Measurements from ENCODE around the gene HOXD3. TPM values are rescaled to one million over a fixed set of nuclear protein-coding genes. Genes with fewer than 3 reads are reported as not detected.
A peak's percentile ranks its signal among the peaks of the same experiment; 100 is the strongest.

The HOXD3 gene
- total and polyA plus RNA-seq, 2 donors = 0.28 to 0.82 TPM

DNA sequence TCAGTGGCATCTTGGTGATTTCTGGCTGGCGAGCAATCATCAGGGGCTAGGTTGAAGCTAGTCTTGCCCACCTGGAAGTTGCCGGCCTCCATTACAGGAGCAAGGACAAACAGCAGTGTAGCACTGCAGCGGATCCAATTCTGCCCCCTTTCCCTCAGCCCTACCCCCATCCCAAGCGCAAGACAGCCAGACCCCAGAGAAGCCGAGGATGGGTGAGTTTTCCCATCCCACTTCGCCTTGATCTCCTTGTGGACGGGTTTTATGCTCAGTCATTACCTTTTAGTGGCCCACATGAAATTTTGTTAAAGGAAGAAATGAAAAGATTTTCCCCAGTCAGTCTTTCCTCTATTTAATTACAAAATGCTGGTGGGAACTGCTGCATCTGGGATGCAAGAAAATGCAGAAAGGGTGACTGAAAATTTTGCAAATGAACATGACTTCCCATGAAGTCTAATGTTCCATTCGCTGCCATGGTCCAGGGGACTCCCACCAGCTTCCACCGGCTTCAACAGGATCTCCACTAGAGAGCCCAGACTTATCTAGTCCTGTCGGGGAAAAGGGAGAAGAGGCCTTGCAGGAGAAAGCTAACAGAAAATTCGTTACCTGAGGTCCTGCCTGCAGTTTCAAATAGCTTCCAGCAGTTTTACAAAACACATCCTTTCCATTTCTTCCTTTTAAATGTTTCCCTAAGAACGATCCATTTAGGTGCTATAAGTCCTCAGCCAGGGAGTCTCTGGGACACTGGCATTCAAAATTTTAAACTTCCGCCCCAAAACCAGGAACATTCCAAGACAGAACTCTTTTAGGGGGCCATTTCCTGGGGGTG lies 36.5 kb upstream of the HOXD3 start:
- Histone ChIP-seq H3K9me3 (ENCODE audit: control insufficient read depth in 2 of 2, insufficient read depth in 1 of 2, low read length in 1 of 2) (peaks cover 0 to 19% of the 10 kb centered on the region in 2 donors), H3K27me3 (ENCODE audit: control insufficient read depth in 2 of 2, insufficient read depth in 1 of 2, low read length in 1 of 2) (peaks cover 95 to 100% of the 10 kb centered on the region in 2 donors), H3K27ac (ENCODE audit: low read depth in 1 of 2, low read length in 1 of 2) (no peak overlapping the region), H3K4me1 (ENCODE audit: control insufficient read depth in 2 of 2, insufficient read depth in 2 of 2, low read length in 2 of 2) (peaks cover 4 to 9% of the 10 kb centered on the region in 2 donors), H3K36me3 (ENCODE audit: control insufficient read depth in 2 of 2, insufficient read depth in 2 of 2, low read length in 1 of 2) (no peaks in the 10 kb centered on the region), H3K4me3 (ENCODE audit: low read length in 2 of 2) (no peak overlapping the region)
- no peak for DNase-seq (ENCODE audit: low read depth in 6 of 9, low spot score in 9 of 9)
- 18% methylated on average over 13 of the region's 13 CpGs for WGBS

DNA sequence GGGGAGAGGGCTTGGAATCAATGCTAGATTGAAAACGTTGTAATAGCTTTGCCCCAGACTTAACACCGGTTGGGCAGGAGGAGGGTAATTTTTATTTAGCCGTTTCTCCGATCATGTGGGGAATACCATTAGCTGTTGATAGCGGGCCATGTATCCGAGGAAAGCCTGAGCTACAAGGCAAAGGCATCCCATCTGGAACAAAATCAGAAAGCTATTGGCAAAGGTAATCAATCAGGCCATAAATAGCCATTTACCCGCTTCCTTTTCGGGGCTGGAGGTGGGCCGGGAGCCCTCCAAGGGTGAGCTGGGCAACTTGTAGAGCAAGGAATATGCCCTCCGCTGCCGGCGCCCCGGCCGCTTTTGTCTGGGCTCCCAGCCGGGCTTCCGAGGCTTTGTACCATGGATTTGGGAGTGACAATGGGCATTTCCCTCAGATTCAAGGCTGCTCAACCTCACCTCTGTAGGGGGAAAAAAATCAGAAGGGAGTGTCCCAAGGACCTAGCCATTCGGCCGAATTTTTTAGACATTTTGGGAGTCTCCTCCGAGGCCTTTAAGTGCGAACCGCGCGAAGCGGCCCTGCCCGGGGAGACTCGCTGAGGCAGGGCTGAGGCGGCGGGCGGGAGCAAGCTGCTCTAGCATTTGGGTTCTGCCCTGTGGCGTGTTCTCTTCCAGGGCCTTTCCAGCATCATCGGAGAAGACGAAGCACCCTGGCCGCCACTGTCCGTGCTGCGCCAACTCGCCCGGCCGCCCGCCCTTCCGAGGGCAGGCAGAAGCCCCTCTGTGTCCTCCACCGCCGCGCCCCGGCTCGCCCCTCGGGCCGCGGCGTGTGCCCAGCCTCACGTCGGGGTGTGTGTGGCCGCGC lies 35.7 kb upstream of the HOXD3 start:
- Histone ChIP-seq H3K9me3 (ENCODE audit: control insufficient read depth in 2 of 2, insufficient read depth in 1 of 2, low read length in 1 of 2) (peaks cover 0 to 14% of the 10 kb centered on the region in 2 donors), H3K4me1 (ENCODE audit: control insufficient read depth in 2 of 2, insufficient read depth in 2 of 2, low read length in 2 of 2) (peaks cover 4 to 9% of the 10 kb centered on the region in 2 donors), H3K4me3 (ENCODE audit: low read length in 2 of 2) (no peak overlapping the region), H3K27ac (ENCODE audit: low read depth in 1 of 2, low read length in 1 of 2) (no peak overlapping the region), H3K27me3 (ENCODE audit: control insufficient read depth in 2 of 2, insufficient read depth in 1 of 2, low read length in 1 of 2) (peaks cover 95 to 100% of the 10 kb centered on the region in 2 donors), H3K36me3 (ENCODE audit: control insufficient read depth in 2 of 2, insufficient read depth in 2 of 2, low read length in 1 of 2) (no peaks in the 10 kb centered on the region)
- DNase-seq (ENCODE audit: low read depth in 6 of 9, low spot score in 9 of 9) = no peak
- WGBS = 12% methylated on average over 53 of the region's 53 CpGs

DNA sequence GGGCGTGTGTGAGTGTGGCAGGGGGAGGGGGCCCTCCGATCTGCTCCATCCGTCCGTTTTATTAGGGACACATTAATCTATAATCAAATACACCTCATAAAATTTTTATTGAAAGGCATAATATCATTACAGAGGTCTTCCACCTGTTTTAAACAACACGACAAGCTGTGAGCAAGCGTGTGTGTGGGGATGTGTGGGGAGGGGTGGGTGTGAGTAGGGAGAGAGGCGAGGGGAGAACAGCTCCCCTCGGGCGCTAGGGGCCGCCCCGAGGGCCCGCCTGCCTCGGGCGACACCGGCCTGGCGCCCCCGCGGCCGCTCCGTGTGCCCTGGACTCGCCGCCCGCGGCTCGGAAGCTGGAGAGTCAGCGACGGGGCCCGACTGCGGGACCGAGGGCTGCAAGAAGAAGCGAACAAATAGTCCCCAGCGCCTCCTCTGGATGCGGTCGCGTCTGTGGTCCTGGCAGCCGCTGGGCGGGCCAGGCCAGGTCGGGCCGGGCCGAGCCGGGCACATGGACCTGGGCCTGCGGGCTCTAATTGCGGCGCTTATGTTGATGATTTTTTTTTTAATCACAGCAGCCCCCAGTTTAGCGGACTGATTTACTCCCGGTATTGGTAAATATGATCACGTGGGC lies 34.9 kb upstream of the HOXD3 start:
- Histone ChIP-seq H3K27ac (ENCODE audit: low read depth in 1 of 2, low read length in 1 of 2) (no peak overlapping the region), H3K27me3 (ENCODE audit: control insufficient read depth in 2 of 2, insufficient read depth in 1 of 2, low read length in 1 of 2) (peaks cover 94 to 100% of the 10 kb centered on the region in 2 donors), H3K36me3 (ENCODE audit: control insufficient read depth in 2 of 2, insufficient read depth in 2 of 2, low read length in 1 of 2) (no peaks in the 10 kb centered on the region), H3K4me3 (ENCODE audit: low read length in 2 of 2) (peak overlapping the region; percentile 5 to 20), H3K9me3 (ENCODE audit: control insufficient read depth in 2 of 2, insufficient read depth in 1 of 2, low read length in 1 of 2) (peaks cover 0 to 12% of the 10 kb centered on the region in 2 donors), H3K4me1 (ENCODE audit: control insufficient read depth in 2 of 2, insufficient read depth in 2 of 2, low read length in 2 of 2) (peaks cover 4 to 9% of the 10 kb centered on the region in 2 donors)
- DNase-seq (ENCODE audit: low read depth in 6 of 9, low spot score in 9 of 9) = peak in 1 of 9 donors; percentile 51
- WGBS = 4% methylated on average over 47 of the region's 47 CpGs

DNA sequence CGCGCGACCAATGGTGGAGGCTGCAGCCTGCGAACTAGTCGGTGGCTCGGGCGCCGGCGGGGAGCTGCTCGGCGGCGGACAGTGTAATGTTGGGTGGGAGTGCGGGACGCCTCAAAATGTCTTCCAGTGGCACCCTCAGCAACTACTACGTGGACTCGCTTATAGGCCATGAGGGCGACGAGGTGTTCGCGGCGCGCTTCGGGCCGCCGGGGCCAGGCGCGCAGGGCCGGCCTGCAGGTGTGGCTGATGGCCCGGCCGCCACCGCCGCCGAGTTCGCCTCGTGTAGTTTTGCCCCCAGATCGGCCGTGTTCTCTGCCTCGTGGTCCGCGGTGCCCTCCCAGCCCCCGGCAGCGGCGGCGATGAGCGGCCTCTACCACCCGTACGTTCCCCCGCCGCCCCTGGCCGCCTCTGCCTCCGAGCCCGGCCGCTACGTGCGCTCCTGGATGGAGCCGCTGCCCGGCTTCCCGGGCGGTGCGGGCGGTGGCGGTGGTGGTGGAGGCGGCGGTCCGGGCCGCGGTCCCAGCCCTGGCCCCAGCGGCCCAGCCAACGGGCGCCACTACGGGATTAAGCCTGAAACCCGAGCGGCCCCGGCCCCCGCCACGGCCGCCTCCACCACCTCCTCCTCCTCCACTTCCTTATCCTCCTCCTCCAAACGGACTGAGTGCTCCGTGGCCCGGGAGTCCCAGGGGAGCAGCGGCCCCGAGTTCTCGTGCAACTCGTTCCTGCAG lies 34.3 kb upstream of the HOXD3 start, which contains the start of gene HOXD9:
TSS of gene HOXD9 (plus strand) at position 37 of the 728 bp plus-strand sequence. CDS start at position 87, 50 bp downstream.
- Histone ChIP-seq H3K27me3 (ENCODE audit: control insufficient read depth in 2 of 2, insufficient read depth in 1 of 2, low read length in 1 of 2) (peaks cover 93 to 100% of the 10 kb centered on the region in 2 donors), H3K4me3 (ENCODE audit: low read length in 2 of 2) (peak within 1 kb of the TSS; percentile 5 to 20)
- WGBS = 3% methylated on average over 84 of the region's 84 CpGs

DNA sequence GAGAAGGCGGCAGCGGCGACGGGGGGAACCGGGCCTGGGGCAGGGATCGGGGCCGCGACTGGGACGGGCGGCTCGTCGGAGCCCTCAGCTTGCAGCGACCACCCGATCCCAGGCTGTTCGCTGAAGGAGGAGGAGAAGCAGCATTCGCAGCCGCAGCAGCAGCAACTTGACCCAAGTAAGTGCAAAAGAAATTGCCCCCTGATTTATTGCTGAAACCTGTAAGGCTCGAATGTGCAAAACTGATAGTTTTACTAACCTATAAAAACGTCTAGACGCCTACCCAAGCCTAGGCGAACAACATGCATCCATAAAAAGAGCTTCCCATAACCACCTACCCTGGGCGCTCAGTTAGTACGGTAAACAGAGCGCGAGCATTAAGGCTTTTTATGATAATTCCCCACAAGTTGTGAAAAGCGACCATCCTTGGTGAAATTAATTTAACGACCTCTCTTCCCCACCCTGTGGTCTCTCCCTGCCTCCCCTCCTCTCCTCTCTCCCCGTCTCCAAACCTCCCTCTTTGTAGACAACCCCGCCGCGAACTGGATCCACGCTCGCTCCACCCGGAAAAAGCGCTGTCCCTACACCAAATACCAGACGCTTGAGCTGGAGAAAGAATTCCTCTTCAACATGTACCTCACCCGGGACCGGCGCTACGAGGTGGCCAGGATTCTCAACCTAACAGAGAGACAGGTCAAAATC lies 33.5 kb upstream of the HOXD3 start:
- H3K4me3 ChIP-seq (ENCODE audit: low read length in 2 of 2) = no peak overlapping the region
- no peaks in the 10 kb centered on the region for H3K36me3 ChIP-seq (ENCODE audit: control insufficient read depth in 2 of 2, insufficient read depth in 2 of 2, low read length in 1 of 2)
- H3K27ac ChIP-seq (ENCODE audit: low read depth in 1 of 2, low read length in 1 of 2) = no peak overlapping the region
- DNase-seq (ENCODE audit: low read depth in 6 of 9, low spot score in 9 of 9) = no peak
- WGBS = 7% methylated on average over 40 of the region's 40 CpGs
- peaks cover 0 to 14% of the 10 kb centered on the region in 2 donors for H3K9me3 ChIP-seq (ENCODE audit: control insufficient read depth in 2 of 2, insufficient read depth in 1 of 2, low read length in 1 of 2)
- H3K4me1 ChIP-seq (ENCODE audit: control insufficient read depth in 2 of 2, insufficient read depth in 2 of 2, low read length in 2 of 2) = peaks cover 4 to 12% of the 10 kb centered on the region in 2 donors
- peaks cover 93 to 100% of the 10 kb centered on the region in 2 donors for H3K27me3 ChIP-seq (ENCODE audit: control insufficient read depth in 2 of 2, insufficient read depth in 1 of 2, low read length in 1 of 2)

More for the DNA sequence above, 34.3 kb upstream of the HOXD3 start, which contains the start of gene HOXD9:
- DNase-seq (ENCODE audit: low read depth in 6 of 9, low spot score in 9 of 9) = no peak
- Histone ChIP-seq H3K4me1 (ENCODE audit: control insufficient read depth in 2 of 2, insufficient read depth in 2 of 2, low read length in 2 of 2) (peaks cover 4 to 9% of the 10 kb centered on the region in 2 donors), H3K27ac (ENCODE audit: low read depth in 1 of 2, low read length in 1 of 2) (no peak within 1 kb of the TSS), H3K9me3 (ENCODE audit: control insufficient read depth in 2 of 2, insufficient read depth in 1 of 2, low read length in 1 of 2) (peaks cover 0 to 8% of the 10 kb centered on the region in 2 donors), H3K36me3 (ENCODE audit: control insufficient read depth in 2 of 2, insufficient read depth in 2 of 2, low read length in 1 of 2) (no peaks in the 10 kb centered on the region)

DNA sequence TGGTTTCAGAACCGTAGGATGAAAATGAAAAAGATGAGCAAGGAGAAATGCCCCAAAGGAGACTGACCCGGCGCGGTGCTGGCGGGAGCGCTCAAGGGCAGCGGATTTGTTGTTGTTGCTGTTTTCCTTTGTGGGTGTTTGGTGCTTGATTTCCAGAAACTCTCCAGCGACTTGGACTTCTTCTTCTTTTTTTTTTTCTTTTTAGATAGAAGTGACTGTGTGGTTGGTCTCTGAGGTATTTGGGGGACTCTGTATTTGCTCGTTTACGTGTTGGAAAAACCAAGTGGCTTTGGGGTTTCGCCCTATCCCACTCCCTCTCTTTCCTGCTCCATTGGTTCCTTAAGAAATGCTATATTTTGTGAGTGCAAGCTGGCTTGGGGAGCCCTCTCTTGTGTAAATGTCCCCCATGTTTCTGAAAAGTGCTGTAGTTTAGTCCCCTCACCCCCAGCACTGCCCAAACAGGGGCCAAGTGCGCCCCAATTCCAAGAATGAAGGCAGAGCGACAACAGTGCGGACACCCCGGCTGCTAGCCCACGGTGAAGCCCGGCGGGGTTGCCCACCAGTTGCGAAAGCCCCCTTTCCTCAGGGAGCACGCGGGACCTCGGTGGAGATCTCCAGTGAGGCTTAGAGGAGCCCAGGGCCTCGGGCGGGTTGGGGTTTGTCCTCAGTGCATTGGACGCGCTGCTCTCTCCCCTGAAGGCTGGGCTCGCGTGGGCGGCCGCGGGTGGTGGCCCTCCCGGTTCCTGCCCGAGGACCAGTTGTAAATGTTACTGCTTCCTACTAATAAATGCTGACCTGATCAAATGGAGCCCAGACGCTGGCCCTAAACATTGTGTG lies 32.8 kb upstream of the HOXD3 start:
- Histone ChIP-seq H3K27me3 (ENCODE audit: control insufficient read depth in 2 of 2, insufficient read depth in 1 of 2, low read length in 1 of 2) (peaks cover 94 to 100% of the 10 kb centered on the region in 2 donors), H3K27ac (ENCODE audit: low read depth in 1 of 2, low read length in 1 of 2) (no peak overlapping the region), H3K36me3 (ENCODE audit: control insufficient read depth in 2 of 2, insufficient read depth in 2 of 2, low read length in 1 of 2) (no peaks in the 10 kb centered on the region), H3K4me3 (ENCODE audit: low read length in 2 of 2) (no peak overlapping the region), H3K9me3 (ENCODE audit: control insufficient read depth in 2 of 2, insufficient read depth in 1 of 2, low read length in 1 of 2) (peaks cover 0 to 22% of the 10 kb centered on the region in 2 donors), H3K4me1 (ENCODE audit: control insufficient read depth in 2 of 2, insufficient read depth in 2 of 2, low read length in 2 of 2) (peaks cover 4 to 17% of the 10 kb centered on the region in 2 donors)
- WGBS = 12% methylated on average over 34 of the region's 34 CpGs
- no peak for DNase-seq (ENCODE audit: low read depth in 6 of 9, low spot score in 9 of 9)

DNA sequence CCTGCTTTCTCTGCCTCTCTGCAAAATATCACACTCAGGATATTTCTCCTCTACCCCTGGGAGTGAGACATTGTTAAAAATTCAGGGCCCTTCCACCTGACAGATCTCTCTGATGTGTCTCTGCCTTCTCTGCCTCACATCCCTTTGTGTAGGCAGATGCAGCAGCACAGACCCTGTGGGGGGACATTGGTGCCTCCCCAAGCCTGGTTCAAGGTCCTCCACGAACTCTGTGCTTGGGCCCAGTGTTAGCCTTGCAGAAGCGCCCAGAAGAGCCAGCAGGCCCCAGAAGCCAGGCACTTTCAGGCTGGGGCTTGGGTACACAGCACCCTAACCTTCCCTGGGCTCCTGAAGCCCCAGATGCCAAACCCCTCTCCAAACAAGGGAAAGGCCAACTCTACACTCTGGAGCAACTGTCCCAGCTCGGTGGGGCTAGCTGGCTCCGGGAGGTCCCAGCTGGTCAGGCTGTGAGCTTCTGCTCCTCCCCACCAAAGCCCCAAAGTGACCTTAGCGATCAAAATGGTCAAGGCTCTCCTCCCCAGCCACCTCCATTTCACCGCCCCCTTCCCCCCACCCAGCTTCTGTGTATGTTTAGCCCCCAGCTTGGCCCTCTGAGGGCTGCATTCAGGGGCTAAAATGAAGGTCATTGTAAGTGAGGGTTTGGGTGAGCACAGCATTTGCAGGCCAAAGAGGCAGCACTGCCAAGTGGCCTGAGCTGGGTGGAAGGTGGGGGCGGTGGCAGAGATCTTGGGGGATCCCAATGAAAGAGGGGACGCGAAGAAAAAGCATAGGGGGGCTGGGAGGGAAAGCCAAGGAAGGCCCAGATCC lies 31.9 kb upstream of the HOXD3 start:
- H3K27me3 ChIP-seq (ENCODE audit: control insufficient read depth in 2 of 2, insufficient read depth in 1 of 2, low read length in 1 of 2) = peaks cover 94 to 99% of the 10 kb centered on the region in 2 donors

More for the DNA sequence above, 31.9 kb upstream of the HOXD3 start:
- H3K36me3 ChIP-seq (ENCODE audit: control insufficient read depth in 2 of 2, insufficient read depth in 2 of 2, low read length in 1 of 2) = no peaks in the 10 kb centered on the region
- H3K4me1 ChIP-seq (ENCODE audit: control insufficient read depth in 2 of 2, insufficient read depth in 2 of 2, low read length in 2 of 2) = peaks cover 5 to 18% of the 10 kb centered on the region in 2 donors
- H3K27ac ChIP-seq (ENCODE audit: low read depth in 1 of 2, low read length in 1 of 2) = no peak overlapping the region
- H3K9me3 ChIP-seq (ENCODE audit: control insufficient read depth in 2 of 2, insufficient read depth in 1 of 2, low read length in 1 of 2) = peaks cover 0 to 23% of the 10 kb centered on the region in 2 donors
- DNase-seq (ENCODE audit: low read depth in 6 of 9, low spot score in 9 of 9) = no peak
- H3K4me3 ChIP-seq (ENCODE audit: low read length in 2 of 2) = no peak overlapping the region
- 35% methylated on average over 9 of the region's 9 CpGs for WGBS
